Measurements from ENCODE around the gene TMEM98. TPM values are rescaled to one million over a fixed set of nuclear protein-coding genes. Genes with fewer than 3 reads are reported as not detected.

Gene TMEM98
- total and polyA plus RNA-seq, 2 of the 4 experiments (the other 2 are of a cell fraction) = 173 to 195 TPM

- in situ Hi-C loops (cut with MboI; ENCODE audit: low sequenced_read_pairs) (no loop called here), dilution Hi-C loops (cut with HindIII; ENCODE audit: low sequenced_read_pairs, unreplicated experiment) (no loop called here)
- TF ChIP-seq NFE2L2 (IDR thresholded peaks at IDR 0.05; ENCODE audit: low read depth, low read length) (no peak), CHD1 (IDR thresholded peaks at IDR 0.05; ENCODE audit: low read depth, low read length) (no peak), RAD21 (IDR thresholded peaks at IDR 0.05; ENCODE audit: low read length) (no peak), MAZ (IDR thresholded peaks at IDR 0.05; ENCODE audit: borderline replicate concordance, low read depth, low read length) (no peak)
Measured at GRCh38 chr17:32971171-32971570, 43.2 kb downstream of the TMEM98 start.

More at GRCh38 chr17:32971171-32971570, 43.2 kb downstream of the TMEM98 start:
- 67% methylated on average over 1 of the region's 1 CpG; no CpG with 5 or more reads in 1 of the 2 experiments for WGBS, 2 experiments (ENCODE audit: extremely low coverage in 2 of 2, insufficient read length in 1 of 2)
- Histone ChIP-seq H3K56ac (ENCODE audit: extremely low read depth, insufficient read depth, low read length) (no peak overlapping the region), H3K4ac (ENCODE audit: low read depth, low read length) (no peak overlapping the region), H3K4me3 (ENCODE audit: insufficient read depth, low read depth, low read length) (no peak overlapping the region), H3K23ac (ENCODE audit: low read depth, low read length) (no peak overlapping the region), H3K79me1 (ENCODE audit: low read depth in 1 of 2, low read length in 2 of 2) (no peaks in the 10 kb centered on the region), H3K9me3 (ENCODE audit: control insufficient read depth, insufficient read depth, low read length) (no peaks in the 10 kb centered on the region), H3K9me1 (ENCODE audit: insufficient read depth, low read length) (no peaks in the 10 kb centered on the region), H2BK20ac (ENCODE audit: low read depth, low read length) (no peak overlapping the region), H2AFZ (replicated peaks; ENCODE audit: low read length, poor library complexity) (no peak overlapping the region), H4K8ac (ENCODE audit: low read depth in 2 of 2, low read length in 2 of 2) (no peak overlapping the region), H3K18ac (ENCODE audit: low read depth, low read length) (no peak overlapping the region), H4K91ac (ENCODE audit: insufficient read depth, low read depth, low read length) (no peak overlapping the region), H3K9ac (ENCODE audit: low read depth, low read length) (no peak overlapping the region), H4K20me1 (ENCODE audit: insufficient read depth, low read length) (no peaks in the 10 kb centered on the region), H2AK5ac (ENCODE audit: low read depth, low read length) (no peak overlapping the region), H2BK5ac (ENCODE audit: low read depth, low read length, poor library complexity, severe bottlenecking) (no peak overlapping the region), H3K4me1 (ENCODE audit: control insufficient read depth, insufficient read depth, low read length) (no peaks in the 10 kb centered on the region), H3K27ac (ENCODE audit: insufficient read depth, low read length) (no peak overlapping the region), H3K14ac (replicated peaks; ENCODE audit: low read depth, low read length) (no peak overlapping the region), H3K4me2 (ENCODE audit: low read depth, low read length) (no peak overlapping the region), H2AK9ac (replicated peaks; ENCODE audit: low read depth, low read length, poor library complexity) (no peak overlapping the region), H4K5ac (ENCODE audit: low read depth, low read length) (no peak overlapping the region), H3K27me3 (ENCODE audit: control insufficient read depth, insufficient read depth, low read length) (no peaks in the 10 kb centered on the region), H3K36me3 (ENCODE audit: control insufficient read depth, insufficient read depth, low read length) (no peaks in the 10 kb centered on the region), H2BK120ac (ENCODE audit: low read depth, low read length) (no peak overlapping the region), H2BK15ac (ENCODE audit: low read depth, low read length) (no peak overlapping the region)
- CTCF ChIA-PET = no interaction called here
- intact Hi-C loops (cut with micrococcal nuclease) = no loop called here
- ATAC-seq (ENCODE audit: low read depth) = no peak
- BruUV-seq (replicated peaks) = no TSS peak
- no peak for DNase-seq
- POLR2A ChIA-PET (ENCODE audit: unreplicated experiment) = no interaction called here

Data from IMR-90 (cell line).